HEK293 (cell line): ENCODE measurements around the gene ARHGEF12.
A peak's percentile ranks its signal among the peaks of the same experiment; 100 is the strongest.

Experiments
- CTCF ChIA-PET: fragments of 350-600 bp; formaldehyde crosslinking; extraction: SDS; loops from one replicate; lab custom pipeline; 2021; ENCODE audit warnings: antibody characterized with exemption; lab: Yijun Ruan, JAX
- POLR2A ChIA-PET: fragments of 300-600 bp; formaldehyde crosslinking; extraction: SDS; loops from one replicate; lab custom pipeline; 2020; ENCODE audit warnings: antibody characterized with exemption, inconsistent platforms; lab: Yijun Ruan, JAX
- H3K27ac ChIP-seq: fragments of 200-500 bp; sonication (Bioruptor generic); 2 replicates; pipeline ENCODE4 v1.5.1; 2014; ENCODE audit warnings: low read depth, low read length, control low read depth, inconsistent platforms; ENCODE audit errors: extremely low read depth
- H3K36me3 ChIP-seq, 2 experiments: fragments of 200-500 bp in 1 of 2; sonication (Bioruptor generic) in 1 of 2; 1 replicate in 1 of 2; 2 replicates in 1 of 2; pipeline ENCODE4 v1.5.1; 2014 to 2017; ENCODE audit warnings: inconsistent platforms in 2 of 2, low read length in 2 of 2; ENCODE audit not compliant: control insufficient read depth in 2 of 2, insufficient read depth in 1 of 2
- H3K4me1 ChIP-seq: fragments of 200-500 bp; sonication (Bioruptor generic); 2 replicates; pipeline ENCODE4 v1.5.1; 2014; ENCODE audit warnings: mild to moderate bottlenecking, low read length, inconsistent platforms; ENCODE audit not compliant: control insufficient read depth, insufficient read depth
- H3K4me3 ChIP-seq: 2 replicates; pipeline ENCODE4 v1.5.1; 2011; ENCODE audit warnings: low read depth, mild to moderate bottlenecking, control low read depth, low read length, moderate library complexity
- H3K9me3 ChIP-seq: fragments of 200-500 bp; sonication (Bioruptor generic); 2 replicates; pipeline ENCODE4 v1.5.1; 2014; ENCODE audit warnings: low read depth, low read length, inconsistent platforms; ENCODE audit not compliant: control insufficient read depth, insufficient read depth
- EGR2 ChIP-seq: fragments of 450-650 bp; formaldehyde crosslinking; IDR thresholded peaks from 2 replicates; pipeline ENCODE4 v1.5.1; 2016; ENCODE audit warnings: low read depth, missing biosample characterization, missing genetic modification characterization
- FEZF1 ChIP-seq: fragments of 450-650 bp; formaldehyde crosslinking; IDR thresholded peaks from 2 replicates; pipeline ENCODE4 v1.5.1; 2016; ENCODE audit warnings: missing biosample characterization, missing genetic modification characterization
- GLIS1 ChIP-seq: fragments of 450-650 bp; formaldehyde crosslinking; IDR thresholded peaks from 2 replicates; pipeline ENCODE4 v1.5.1; 2016; ENCODE audit warnings: missing biosample characterization, missing genetic modification characterization
- HOXA7 ChIP-seq: sonication (generic); formaldehyde crosslinking; IDR thresholded peaks from 2 replicates; pipeline ENCODE4 v1.8.1; 2022; ENCODE audit warnings: missing genetic modification reagents, borderline replicate concordance
- MYNN ChIP-seq: fragments of 450-650 bp; formaldehyde crosslinking; IDR thresholded peaks from 2 replicates; pipeline ENCODE4 v1.5.1; 2016; ENCODE audit warnings: missing biosample characterization, missing genetic modification characterization, borderline replicate concordance
- PRDM6 ChIP-seq: fragments of 450-650 bp; formaldehyde crosslinking; IDR thresholded peaks from 2 replicates; pipeline ENCODE4 v1.5.1; 2017; ENCODE audit warnings: missing biosample characterization, missing genetic modification characterization
- SP7 ChIP-seq: fragments of 450-650 bp; formaldehyde crosslinking; IDR thresholded peaks from 2 replicates; pipeline ENCODE4 v1.5.1; 2016; ENCODE audit warnings: missing biosample characterization, missing genetic modification characterization
- TRIM28 ChIP-seq: IDR thresholded peaks from 2 replicates; pipeline ENCODE4 v1.6.1; 2011; ENCODE audit warnings: low read length, control low read depth, borderline replicate concordance
- ZBTB11 ChIP-seq: fragments of 450-650 bp; formaldehyde crosslinking; conservative IDR thresholded peaks from 2 replicates; pipeline ENCODE4 v1.5.1; 2016; ENCODE audit warnings: low read depth, missing biosample characterization, missing genetic modification characterization
- ZBTB7A ChIP-seq: fragments of 450-650 bp; formaldehyde crosslinking; IDR thresholded peaks from 2 replicates; pipeline ENCODE4 v1.5.1; 2016; ENCODE audit warnings: low read depth, missing biosample characterization, missing genetic modification characterization
- ZEB2 ChIP-seq: fragments of 450-650 bp; formaldehyde crosslinking; IDR thresholded peaks from 2 replicates; pipeline ENCODE4 v1.5.1; 2016; ENCODE audit warnings: missing biosample characterization, missing genetic modification characterization
- ZNF10 ChIP-seq: fragments of 450-650 bp; formaldehyde crosslinking; IDR thresholded peaks from 2 replicates; pipeline ENCODE4 v1.5.1; 2017; ENCODE audit warnings: missing biosample characterization, missing genetic modification characterization
- ZNF140 ChIP-seq: fragments of 450-650 bp; formaldehyde crosslinking; IDR thresholded peaks from 2 replicates; pipeline ENCODE4 v1.5.1; 2016; ENCODE audit warnings: missing biosample characterization, missing genetic modification characterization
- ZNF155 ChIP-seq: fragments of 450-650 bp; formaldehyde crosslinking; IDR thresholded peaks from 2 replicates; pipeline ENCODE4 v1.5.1; 2016; ENCODE audit warnings: missing biosample characterization, missing genetic modification characterization
- ZNF169 ChIP-seq: fragments of 450-650 bp; formaldehyde crosslinking; IDR thresholded peaks from 2 replicates; pipeline ENCODE4 v1.5.1; 2016; ENCODE audit warnings: missing biosample characterization, missing genetic modification characterization
- ZNF223 ChIP-seq: fragments of 450-650 bp; formaldehyde crosslinking; IDR thresholded peaks from 2 replicates; pipeline ENCODE4 v1.5.1; 2016; ENCODE audit warnings: missing biosample characterization, missing genetic modification characterization
- ZNF248 ChIP-seq: fragments of 450-650 bp; formaldehyde crosslinking; IDR thresholded peaks from 2 replicates; pipeline ENCODE4 v1.5.1; 2017; ENCODE audit warnings: missing biosample characterization, missing genetic modification characterization
- ZNF292 ChIP-seq: fragments of 450-650 bp; formaldehyde crosslinking; IDR thresholded peaks from 2 replicates; pipeline ENCODE4 v1.5.1; 2016; ENCODE audit warnings: low read depth, missing biosample characterization, missing genetic modification characterization, borderline replicate concordance
- ZNF366 ChIP-seq: fragments of 450-650 bp; formaldehyde crosslinking; conservative IDR thresholded peaks from 2 replicates; pipeline ENCODE4 v1.5.1; 2016; ENCODE audit warnings: missing biosample characterization, missing genetic modification characterization
- ZNF449 ChIP-seq: fragments of 450-650 bp; formaldehyde crosslinking; IDR thresholded peaks from 2 replicates; pipeline ENCODE4 v1.5.1; 2017; ENCODE audit warnings: missing biosample characterization, mild to moderate bottlenecking, missing genetic modification characterization, moderate library complexity
- ZNF514 ChIP-seq: fragments of 450-650 bp; formaldehyde crosslinking; IDR thresholded peaks from 2 replicates; pipeline ENCODE4 v1.5.1; 2016; ENCODE audit warnings: missing biosample characterization, missing genetic modification characterization
- ZNF521 ChIP-seq: fragments of 450-650 bp; formaldehyde crosslinking; IDR thresholded peaks from 2 replicates; pipeline ENCODE4 v1.5.1; 2017; ENCODE audit warnings: missing biosample characterization, mild to moderate bottlenecking, missing genetic modification characterization
- ZNF530 ChIP-seq: fragments of 450-650 bp; formaldehyde crosslinking; IDR thresholded peaks from 2 replicates; pipeline ENCODE4 v1.5.1; 2016; ENCODE audit warnings: low read depth, missing biosample characterization, missing genetic modification characterization
- ZNF544 ChIP-seq: fragments of 450-650 bp; formaldehyde crosslinking; IDR thresholded peaks from 2 replicates; pipeline ENCODE4 v1.5.0; 2017; ENCODE audit warnings: missing biosample characterization, missing genetic modification characterization
- ZNF555 ChIP-seq: fragments of 450-650 bp; formaldehyde crosslinking; conservative IDR thresholded peaks from 2 replicates; pipeline ENCODE4 v1.5.1; 2017; ENCODE audit warnings: missing biosample characterization, mild to moderate bottlenecking, missing genetic modification characterization, inconsistent platforms
- ZNF629 ChIP-seq: fragments of 450-650 bp; formaldehyde crosslinking; IDR thresholded peaks from 2 replicates; pipeline ENCODE4 v1.5.1; 2017; ENCODE audit warnings: missing biosample characterization, missing genetic modification characterization
- ZNF660 ChIP-seq: fragments of 450-650 bp; IDR thresholded peaks from 2 replicates; pipeline ENCODE4 v1.5.1; 2018; ENCODE audit warnings: missing biosample characterization, mild to moderate bottlenecking, missing genetic modification characterization
- ZNF76 ChIP-seq: fragments of 450-650 bp; formaldehyde crosslinking; IDR thresholded peaks from 2 replicates; pipeline ENCODE4; 2016; ENCODE audit warnings: low read depth, missing biosample characterization, missing genetic modification characterization, borderline replicate concordance
- ZNF785 ChIP-seq: fragments of 450-650 bp; formaldehyde crosslinking; IDR thresholded peaks from 2 replicates; pipeline ENCODE4 v1.5.1; 2016; ENCODE audit warnings: missing biosample characterization, missing genetic modification characterization
- ZXDB ChIP-seq: fragments of 450-650 bp; formaldehyde crosslinking; IDR thresholded peaks from 2 replicates; pipeline ENCODE4 v1.5.1; 2016; ENCODE audit warnings: missing biosample characterization, missing genetic modification characterization

The ARHGEF12 gene

GRCh38 chr11:120330045-120330444 is 6.2 kb upstream of the ARHGEF12 start:
- Histone ChIP-seq H3K27ac (no peak overlapping the region), H3K4me1 (no peaks in the 10 kb centered on the region)
- CTCF ChIA-PET = interaction anchor here (0.7 kb wide), 1 partner anchor 1402 kb away, joined by 4 read pairs; no protein-coding TSS in a partner anchor
- TF ChIP-seq ZNF155 (no peak), ZNF223 (tag by site-specific recombination) (no peak), ZBTB7A (tag by site-specific recombination) (no peak), ZNF514 (no peak)
- TF ChIP-seq, all 188 proteins: peak for 0
- POLR2A ChIA-PET = no interaction called here
- Histone ChIP-seq H3K36me3 (peaks cover 0 to 35% of the 10 kb centered on the region in 2 experiments; a peak in 2 of 3 replicates), H3K4me3 (no peak overlapping the region), H3K9me3 (no peaks in the 10 kb centered on the region)

GRCh38 chr11:120331301-120331996 is 4.8 kb upstream of the ARHGEF12 start:
- POLR2A ChIA-PET = no interaction called here
- TF ChIP-seq ZNF785 (tag by site-specific recombination) = no peak
- peak; percentile 61; the same call in 1 of the 2 replicates for TF ChIP-seq MYNN (tag by site-specific recombination)
- no peak for TF ChIP-seq ZNF660 (tag by site-specific recombination)
- TF ChIP-seq TRIM28 = no peak
- TF ChIP-seq ZNF544 (tag by site-specific recombination) = no peak
- no peak for TF ChIP-seq ZNF140 (tag by site-specific recombination)
- no peak for TF ChIP-seq ZBTB11 (tag by site-specific recombination)
- peak; percentile 39; the same call in 1 of the 2 replicates for TF ChIP-seq ZEB2
- no peak for TF ChIP-seq ZNF530 (tag by site-specific recombination)
- 0 out of 2 replicates have a peak, but pooled peaks have one; percentile 31 for TF ChIP-seq ZNF366
- TF ChIP-seq ZNF169 (tag by site-specific recombination) = no peak
- no peak for TF ChIP-seq ZNF248
- TF ChIP-seq ZXDB (tag by site-specific recombination) = peak; percentile 40
- no peak for TF ChIP-seq GLIS1
- peak; percentile 83 for TF ChIP-seq PRDM6 (tag by site-specific recombination)
- TF ChIP-seq FEZF1 (tag by site-specific recombination) = no peak
- TF ChIP-seq ZNF10 = no peak
- no peak for TF ChIP-seq EGR2 (tag by site-specific recombination)
- peak; percentile 29; the same call in 1 of the 2 replicates for TF ChIP-seq ZNF629 (tag by site-specific recombination)
- TF ChIP-seq ZNF76 (tag by site-specific recombination) = no peak
- TF ChIP-seq ZNF521 (tag by site-specific recombination) = no peak
- no peak for TF ChIP-seq ZNF292 (tag by site-specific recombination)
- TF ChIP-seq SP7 (tag by site-specific recombination) = peak; percentile 69
- no peak for TF ChIP-seq ZNF555
- TF ChIP-seq ZNF449 = 0 out of 2 replicates have a peak, but pooled peaks have one; percentile 38
- no peak for TF ChIP-seq HOXA7
- no peak for TF ChIP-seq ZBTB7A (tag by site-specific recombination)

More at GRCh38 chr11:120331301-120331996, 4.8 kb upstream of the ARHGEF12 start:
- H3K36me3 ChIP-seq = peaks cover 0 to 35% of the 10 kb centered on the region in 2 experiments; a peak in 2 of 3 replicates
- H3K9me3 ChIP-seq = no peaks in the 10 kb centered on the region
- no peak overlapping the region for H3K27ac ChIP-seq
- H3K4me1 ChIP-seq = no peaks in the 10 kb centered on the region
- CTCF ChIA-PET = interaction anchor here (0.7 to 0.9 kb wide), 2 partner anchors 22 to 597 kb away, joined by 4 read pairs; no protein-coding TSS in a partner anchor
- no peak overlapping the region for H3K4me3 ChIP-seq
